Heart right ventricle (tissue), 16 donors: ENCODE data around the gene HINT3. TPM values are rescaled to one million over a fixed set of nuclear protein-coding genes. Genes with fewer than 3 reads are reported as not detected.
A peak's percentile ranks its signal among the peaks of the same experiment; 100 is the strongest.

Experiments used
- ATAC-seq, 8 donors: fragments of 200-7000 bp; cut with Tn5 transposase; one replicate each; pipeline ENCODE4 v1.9.1; 2020; ENCODE audit warnings: mild to moderate bottlenecking in 8 of 8, moderate library complexity in 8 of 8, moderate number of reproducible peaks in 1 of 8
- DNase-seq, 2 donors: peaks; one replicate each; pipeline ENCODE4 v3.0.0-alpha.2; 2020
- H3K27ac ChIP-seq, 10 donors: fragments of 200-600 bp; sonication (generic) in 2 of 10; one replicate each; pipeline versions ENCODE4 v1.5.0 to v1.8.0; 2020 to 2022; ENCODE audit warnings: mild to moderate bottlenecking in 3 of 10
- H3K27me3 ChIP-seq, 7 donors: fragments of 200-600 bp; one replicate each; pipeline ENCODE4 v1.8.0; 2021 to 2022; ENCODE audit warnings: mild to moderate bottlenecking in 2 of 7
- H3K36me3 ChIP-seq, 9 donors: fragments of 200-600 bp; sonication (generic) in 1 of 9; one replicate each; pipeline versions ENCODE4 v1.5.0 to v1.8.0; 2020 to 2022; ENCODE audit warnings: mild to moderate bottlenecking in 2 of 9
- H3K4me1 ChIP-seq, 9 donors: fragments of 200-600 bp; sonication (generic) in 1 of 9; one replicate each; pipeline versions ENCODE4 v1.5.0 to v1.8.0; 2020 to 2022; ENCODE audit warnings: mild to moderate bottlenecking in 4 of 9
- H3K4me3 ChIP-seq, 10 donors: fragments of 200-600 bp; sonication (generic) in 2 of 10; one replicate each; pipeline versions ENCODE4 v1.5.0 to v1.8.0; 2020 to 2022; ENCODE audit warnings: mild to moderate bottlenecking in 7 of 10, moderate library complexity in 2 of 10
- H3K9me3 ChIP-seq, 11 donors: fragments of 200-600 bp in 10 of 11; sonication (generic) in 2 of 11; one replicate each; pipeline versions ENCODE4 v1.5.0 to v1.8.0; 2013 to 2022; ENCODE audit warnings: mild to moderate bottlenecking in 2 of 11, control low read depth in 1 of 11, moderate library complexity in 1 of 11
- WGBS, 2 donors: extraction: QIAGEN DNeasy Blood & Tissue Kit; methylation state at CpG; one replicate each; pipeline ENCODE4 v1.1.7; 2013; ENCODE audit warnings: inconsistent platforms in 1 of 2; 5-methylcytosine and 5-hydroxymethylcytosine counted together
- intact Hi-C, 10 donors: fragments of 100-400 bp; cut with DNase I; formaldehyde crosslinking; loops; one replicate each; pipeline versions ENCODE4 v1.11.1 to v1.14.2; 2022
- polyA plus RNA-seq, 2 donors: library from polyadenylated mRNA; stranded (reverse); fragments of 200-250 nt; gene quantifications; one replicate each; pipeline ENCODE4 v1.2.3, GENCODE V29; 2013
- total RNA-seq, 10 donors: library from RNA; stranded (reverse); fragmentation: NEBNext Ultra II Directional in 3 of 10; extraction: Animal tissue kit (Norgen Biotek cat#: 25700) in 3 of 10; gene quantifications; one replicate each; pipeline versions ENCODE4 v1.2.1 to v1.2.4, GENCODE V29; 2021 to 2023
- TF ChIP-seq, protein P1 (sequence below), 9 donors: fragments of 200-600 bp; sonication (generic) in 2 of 9; IDR thresholded peaks; one replicate each; pipeline versions ENCODE4 v1.5.0 to v1.8.0; 2021 to 2022; ENCODE audit warnings: antibody characterized with exemption in 9 of 9, mild to moderate bottlenecking in 5 of 9, moderate library complexity in 1 of 9
- donor health status: Arrhythmogenic right ventricular cardiomyopathy.
- donor health status: ischemic (EF 13 %, LVEDD 7.1; RV severe dilation, severe dysfunction).
- donor health status: healthy with polysubstance abuse.
- donor health status: DM: no; HTN: yes; CAD: no.
- donor health status: DM: no; HTN: no; CAD: no.
- donor health status: ischemic (EF 25% LVEDD 6.9; RV normal size, moderate dysfunction).
- donor health status: ischemic (EF 25% LVEDD 5.7; RV mildly dilated, moderate dysfunction).
- donor health status: healthy.
- donor health status: DM: yes; HTN: yes; CAD: no.
- donor health status: Ischemic cardiomyopathy.
- donor health status: ischemic (EF 35%, LVEDD 5.7; RV mildly dilated, moderate dysfunction).
- donor health status: nonischemic (EF 11% LVEDD 7.7; RV severe dilation, severe dysfunction).
- donor health status: DM: yes; HTN: yes; CAD: no.
- donor health status: PGD.
- donor health status: ischemic (EF 29% LVEDD 5.4; RV normal size, mild dysfunction).
- donor health status: nonischemic (EF 23%, LVEDD 6.1; RV moderate dilation, normal function).

The HINT3 gene
- total and polyA plus RNA-seq, 12 donors, result 6.2 to 41.6 (median 33.6) TPM

DNA sequence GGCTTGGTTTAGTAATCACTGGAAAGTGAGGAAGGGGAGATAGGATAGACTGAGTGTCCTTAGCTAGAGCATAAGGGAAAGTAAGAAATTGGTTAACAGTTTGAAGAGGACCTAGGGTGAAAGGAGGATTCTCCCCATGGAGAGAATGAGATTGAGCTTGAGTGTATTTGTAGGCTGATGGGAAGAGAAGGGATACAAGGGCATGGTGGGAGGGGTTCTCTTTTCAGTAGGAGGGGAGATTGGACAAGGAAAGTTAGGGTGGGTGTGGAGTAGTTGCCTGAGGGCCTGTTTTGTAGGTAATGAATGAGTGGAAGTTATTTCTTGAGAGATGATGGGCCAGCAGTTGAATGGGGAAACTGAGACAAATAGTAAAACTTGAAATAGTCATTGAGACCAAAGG is 31.7 kb downstream of the HINT3 start:
- TF ChIP-seq, protein P1, sequence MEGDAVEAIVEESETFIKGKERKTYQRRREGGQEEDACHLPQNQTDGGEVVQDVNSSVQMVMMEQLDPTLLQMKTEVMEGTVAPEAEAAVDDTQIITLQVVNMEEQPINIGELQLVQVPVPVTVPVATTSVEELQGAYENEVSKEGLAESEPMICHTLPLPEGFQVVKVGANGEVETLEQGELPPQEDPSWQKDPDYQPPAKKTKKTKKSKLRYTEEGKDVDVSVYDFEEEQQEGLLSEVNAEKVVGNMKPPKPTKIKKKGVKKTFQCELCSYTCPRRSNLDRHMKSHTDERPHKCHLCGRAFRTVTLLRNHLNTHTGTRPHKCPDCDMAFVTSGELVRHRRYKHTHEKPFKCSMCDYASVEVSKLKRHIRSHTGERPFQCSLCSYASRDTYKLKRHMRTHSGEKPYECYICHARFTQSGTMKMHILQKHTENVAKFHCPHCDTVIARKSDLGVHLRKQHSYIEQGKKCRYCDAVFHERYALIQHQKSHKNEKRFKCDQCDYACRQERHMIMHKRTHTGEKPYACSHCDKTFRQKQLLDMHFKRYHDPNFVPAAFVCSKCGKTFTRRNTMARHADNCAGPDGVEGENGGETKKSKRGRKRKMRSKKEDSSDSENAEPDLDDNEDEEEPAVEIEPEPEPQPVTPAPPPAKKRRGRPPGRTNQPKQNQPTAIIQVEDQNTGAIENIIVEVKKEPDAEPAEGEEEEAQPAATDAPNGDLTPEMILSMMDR (IDR thresholded peaks at IDR 0.05), result no peak
- DNase-seq (no peak), ATAC-seq (no peak)

DNA sequence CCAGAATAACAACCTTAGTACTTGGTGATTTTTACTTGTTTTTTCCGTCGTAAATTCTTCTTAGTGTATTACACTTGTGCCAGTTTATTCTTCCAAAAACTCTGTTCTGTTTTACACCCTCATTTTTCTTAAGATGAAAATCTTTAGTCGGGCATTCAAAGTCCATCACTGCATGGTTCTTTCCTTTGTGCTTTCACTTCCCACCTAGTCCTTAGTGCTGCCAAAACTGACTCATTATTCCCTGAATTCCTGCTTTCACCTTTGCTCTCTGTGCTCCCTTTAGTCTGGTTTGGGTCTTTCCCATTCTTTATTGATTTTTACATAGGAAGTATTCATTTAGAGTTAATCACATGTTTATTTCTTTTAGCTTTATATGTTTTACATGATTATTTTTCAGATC is 33.1 kb downstream of the HINT3 start:
- Histone ChIP-seq H3K9me3 (no peaks in the 10 kb centered on the region), H3K4me1 (peaks cover 0 to 23% (median 13%) of the 10 kb centered on the region in 9 donors), H3K36me3 (no peaks in the 10 kb centered on the region), H3K27me3 (no peaks in the 10 kb centered on the region), H3K4me3 (no peak overlapping the region), H3K27ac (no peak overlapping the region)
- TF ChIP-seq, protein P1 (IDR thresholded peaks at IDR 0.05), result no peak
- DNase-seq (no peak), ATAC-seq (no peak)
- WGBS, 2 donors, result 83 to 93% methylated on average over 3 of the region's 3 CpGs
- intact Hi-C loops, result loop anchor here in 3 of 10 donors (10.0 kb wide), 1 partner anchor 1135 kb away; no protein-coding TSS in a partner anchor

More for the DNA sequence above, 31.7 kb downstream of the HINT3 start:
- H3K27ac ChIP-seq, result no peak overlapping the region
- H3K36me3 ChIP-seq, result no peaks in the 10 kb centered on the region
- no peaks in the 10 kb centered on the region for H3K27me3 ChIP-seq
- H3K4me1 ChIP-seq, result peaks cover 0 to 22% (median 13%) of the 10 kb centered on the region in 9 donors
- no peaks in the 10 kb centered on the region for H3K9me3 ChIP-seq
- no peak overlapping the region for H3K4me3 ChIP-seq
- intact Hi-C loops, result no loop called here

GRCh38 chr6:125991653-125992052 is 35.1 kb downstream of the HINT3 start:
- 93 to 100% methylated on average over 1 of the region's 1 CpG for WGBS, 2 donors
- Histone ChIP-seq H3K36me3 (no peaks in the 10 kb centered on the region), H3K4me3 (no peak overlapping the region), H3K4me1 (peaks cover 0 to 30% (median 11%) of the 10 kb centered on the region in 9 donors), H3K9me3 (no peaks in the 10 kb centered on the region), H3K27ac (no peak overlapping the region), H3K27me3 (no peaks in the 10 kb centered on the region)
- intact Hi-C loops, result loop anchor here in 3 of 10 donors (10.0 kb wide), 1 partner anchor 1133 kb away; no protein-coding TSS in a partner anchor
- TF ChIP-seq, protein P1 (IDR thresholded peaks at IDR 0.05), result no peak
- DNase-seq (no peak), ATAC-seq (no peak)

GRCh38 chr6:125994670-125995488 is 38.3 kb downstream of the HINT3 start:
- no peaks in the 10 kb centered on the region for H3K27me3 ChIP-seq
- no peak overlapping the region for H3K4me3 ChIP-seq
- H3K36me3 ChIP-seq, result peaks cover 0 to 27% (median 10%) of the 10 kb centered on the region in 9 donors
- peaks cover 0 to 22% (median 7%) of the 10 kb centered on the region in 9 donors for H3K4me1 ChIP-seq
- intact Hi-C loops, result loop anchor here in 3 of 10 donors (10.0 kb wide), 1 partner anchor 1130 kb away; no protein-coding TSS in a partner anchor
- 65 to 69% methylated on average over 5 of the region's 5 CpGs for WGBS, 2 donors
- TF ChIP-seq, protein P1 (IDR thresholded peaks at IDR 0.05), result no peak
- DNase-seq (no peak), ATAC-seq (peak in 2 of 8 donors; percentile 46 to 56)
- no peaks in the 10 kb centered on the region for H3K9me3 ChIP-seq
- no peak overlapping the region for H3K27ac ChIP-seq
